ES-I3 (cell line): ENCODE measurements around the gene DUS4L.

Experiments used
- H3K36me3 ChIP-seq: 2 replicates; pipeline ENCODE4 v1.6.1; 2013; ENCODE audit warnings: mild to moderate bottlenecking, low read length, control low read depth, moderate library complexity; ENCODE audit not compliant: insufficient read depth
- H3K4me1 ChIP-seq: 2 replicates; pipeline ENCODE4 v1.6.1; 2013; ENCODE audit warnings: mild to moderate bottlenecking, control low read depth, low read length; ENCODE audit not compliant: insufficient read depth
- H3K9ac ChIP-seq: 2 replicates; pipeline ENCODE4 v1.6.1; 2013; ENCODE audit warnings: low read depth, mild to moderate bottlenecking, low read length, moderate library complexity
- H3K9me3 ChIP-seq: 2 replicates; pipeline ENCODE4 v1.6.1; 2013; ENCODE audit warnings: mild to moderate bottlenecking, low read length, moderate library complexity; ENCODE audit not compliant: control insufficient read depth, insufficient read depth

DUS4L gene

DNA sequence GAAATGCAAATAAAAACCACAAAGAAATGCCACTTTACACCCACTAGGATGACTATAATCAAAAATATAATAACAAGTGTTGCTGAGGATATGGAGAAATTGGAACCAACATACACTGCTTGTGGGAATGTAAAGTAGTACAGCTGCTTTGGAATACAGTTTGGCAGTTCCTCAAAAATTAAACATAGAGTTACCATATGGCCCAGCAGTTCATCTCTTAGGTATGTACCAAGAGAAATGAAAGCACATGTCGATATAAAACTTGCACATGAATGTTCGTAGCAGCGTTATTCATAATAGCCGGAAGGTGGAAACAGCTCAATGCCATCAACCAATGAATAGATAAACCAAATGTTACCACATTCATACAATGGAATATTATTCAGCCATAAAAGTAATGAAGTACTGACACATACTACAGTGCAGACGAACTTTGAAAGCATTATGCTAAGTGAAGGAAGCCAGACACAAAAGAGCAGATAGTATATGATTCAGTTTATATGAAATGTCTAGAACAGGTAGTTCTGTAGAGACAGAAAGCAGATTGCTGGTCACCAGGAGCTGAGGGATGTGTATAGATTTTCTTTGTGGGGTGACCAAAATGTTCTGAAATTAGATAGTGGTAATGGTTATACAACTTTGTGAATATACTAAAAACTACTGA lies 28.7 kb downstream of the DUS4L start:
- no peaks in the 10 kb centered on the region for H3K36me3 ChIP-seq

DNA sequence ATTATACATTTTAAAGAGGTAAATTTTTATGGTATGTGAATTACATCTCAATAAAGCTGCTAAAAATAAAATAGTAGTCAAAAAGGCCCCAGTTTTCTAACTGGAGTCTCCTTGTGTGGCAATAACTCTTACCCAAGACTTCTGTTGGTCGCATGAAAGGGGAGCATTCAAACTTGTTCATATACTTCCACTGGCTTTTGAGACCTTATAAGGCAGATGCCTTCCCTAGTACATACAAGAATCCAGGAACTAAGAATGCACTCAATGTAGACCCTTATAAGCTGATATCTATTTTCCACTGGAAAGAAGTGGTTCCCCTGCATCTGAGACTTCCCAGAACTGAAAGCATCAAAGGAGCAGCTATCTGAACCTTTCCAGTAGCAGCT lies 29.2 kb downstream of the DUS4L start:
- H3K36me3 ChIP-seq = no peaks in the 10 kb centered on the region
- H3K9ac ChIP-seq = no peak overlapping the region
- H3K4me1 ChIP-seq = no peaks in the 10 kb centered on the region
- no peaks in the 10 kb centered on the region for H3K9me3 ChIP-seq

More for the DNA sequence above, 28.7 kb downstream of the DUS4L start:
- no peaks in the 10 kb centered on the region for H3K4me1 ChIP-seq
- no peaks in the 10 kb centered on the region for H3K9me3 ChIP-seq
- no peak overlapping the region for H3K9ac ChIP-seq

DNA sequence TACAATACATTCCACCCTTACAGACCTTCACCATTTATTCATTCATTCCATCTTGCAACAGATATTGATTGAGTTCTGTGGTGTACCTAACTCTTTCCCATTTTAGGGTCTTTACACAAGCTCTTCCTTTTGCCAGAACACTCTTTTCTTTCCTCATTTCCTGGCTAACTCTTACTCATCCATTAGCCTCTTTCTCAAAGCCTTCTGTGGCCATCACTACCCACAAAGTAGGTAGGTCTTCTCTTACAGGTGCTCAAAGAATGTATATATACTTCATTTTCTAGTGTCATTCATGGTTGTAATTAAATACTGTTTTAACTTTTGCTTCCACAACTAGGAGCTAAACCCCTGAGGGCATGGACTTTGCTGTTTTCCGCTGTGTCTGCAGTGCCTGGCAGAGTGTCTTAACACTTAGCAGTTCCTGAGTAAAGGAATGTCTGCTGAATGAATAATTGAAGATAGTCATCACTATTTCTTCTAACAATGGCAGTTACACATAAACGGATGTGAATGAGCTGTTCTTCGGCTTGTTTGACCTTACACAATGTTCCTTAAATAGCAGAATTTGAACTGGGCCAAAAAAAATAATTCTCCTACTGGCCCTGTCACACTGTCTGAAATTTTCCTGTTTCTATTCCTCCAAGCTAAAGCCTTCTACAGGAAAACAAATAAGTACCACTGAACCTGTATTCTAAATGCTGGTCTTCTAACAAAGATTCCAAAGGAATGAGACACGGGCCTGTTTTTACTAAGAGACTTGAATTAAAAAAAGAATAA lies 31.4 kb downstream of the DUS4L start:
- H3K36me3 ChIP-seq = no peaks in the 10 kb centered on the region
- no peak overlapping the region for H3K9ac ChIP-seq

DNA sequence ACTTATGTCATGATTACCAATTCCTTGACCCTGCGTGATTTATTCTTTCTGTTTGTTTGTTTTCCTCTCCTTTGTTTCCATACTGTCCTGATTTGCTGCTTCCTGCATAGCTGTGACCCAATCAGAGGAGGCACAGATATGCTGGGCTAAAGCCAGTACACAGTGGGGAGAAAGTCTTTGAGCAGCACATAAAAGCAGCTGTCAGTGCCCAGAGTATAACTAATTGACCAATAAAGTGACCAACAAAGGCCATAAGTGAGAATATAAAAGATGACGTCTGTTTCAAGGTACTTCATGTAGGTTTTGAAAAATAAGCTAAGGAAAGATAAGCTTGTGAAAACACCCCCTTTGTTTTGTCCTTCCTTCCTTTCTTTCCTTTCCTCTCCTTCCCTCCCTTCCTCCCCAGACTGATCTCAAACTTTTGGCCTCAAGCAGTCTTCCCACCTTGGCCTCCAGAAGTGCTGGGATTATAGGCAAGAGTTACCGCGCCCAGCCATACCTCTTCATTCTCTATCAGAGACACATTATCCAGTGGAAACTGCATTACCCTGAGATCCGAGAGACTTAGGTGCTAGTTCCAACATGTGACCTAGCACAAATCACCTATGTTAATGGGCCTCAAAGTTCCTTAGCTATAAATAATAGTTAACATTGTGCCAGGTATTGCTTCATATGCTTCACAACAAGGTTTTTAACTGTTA lies 33.3 kb downstream of the DUS4L start:
- Histone ChIP-seq H3K36me3 (no peaks in the 10 kb centered on the region), H3K4me1 (no peaks in the 10 kb centered on the region), H3K9ac (no peak overlapping the region), H3K9me3 (no peaks in the 10 kb centered on the region)

More for the DNA sequence above, 31.4 kb downstream of the DUS4L start:
- Histone ChIP-seq H3K9me3 (no peaks in the 10 kb centered on the region), H3K4me1 (no peaks in the 10 kb centered on the region)

DNA sequence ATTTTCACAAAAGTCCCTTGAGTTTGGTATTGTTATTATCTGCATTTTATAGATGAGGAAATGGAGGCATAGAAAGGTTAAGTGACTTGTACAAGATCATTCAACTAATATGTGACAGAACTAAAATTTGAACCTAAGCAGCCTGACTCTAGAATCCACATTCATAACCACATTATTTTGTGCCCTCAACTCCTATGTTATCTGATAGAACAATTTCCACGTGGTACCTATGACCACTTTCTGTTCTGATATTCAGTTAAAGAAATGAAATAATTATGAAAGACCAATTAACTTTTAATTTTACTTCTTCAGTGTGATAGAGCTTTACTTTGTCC lies 33.8 kb downstream of the DUS4L start:
- H3K36me3 ChIP-seq = no peaks in the 10 kb centered on the region; the same call in 1 of the 2 replicates

DNA sequence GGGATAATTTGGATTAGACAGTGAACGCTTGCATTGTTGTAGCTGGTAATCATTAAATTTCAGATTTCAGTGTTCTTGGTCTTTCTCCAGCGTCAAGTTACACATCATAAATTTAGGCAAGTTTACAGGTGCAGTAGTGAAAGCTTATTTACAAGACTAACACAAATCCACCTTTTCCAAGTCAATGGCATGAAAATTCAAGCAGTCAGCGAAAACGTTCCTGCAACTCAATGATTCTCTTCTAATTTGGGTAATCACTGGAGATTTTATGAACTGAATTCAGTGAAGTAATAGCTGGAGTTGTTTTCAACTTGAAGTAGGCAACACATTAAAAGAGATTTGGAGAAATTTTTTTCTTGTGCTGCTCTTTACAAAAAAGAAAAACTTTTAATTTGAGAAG lies 34.2 kb downstream of the DUS4L start:
- Histone ChIP-seq H3K4me1 (no peaks in the 10 kb centered on the region), H3K9me3 (no peaks in the 10 kb centered on the region), H3K36me3 (no peaks in the 10 kb centered on the region; the same call in 1 of the 2 replicates), H3K9ac (no peak overlapping the region)

More for the DNA sequence above, 33.8 kb downstream of the DUS4L start:
- Histone ChIP-seq H3K4me1 (no peaks in the 10 kb centered on the region), H3K9me3 (no peaks in the 10 kb centered on the region), H3K9ac (no peak overlapping the region)

DNA sequence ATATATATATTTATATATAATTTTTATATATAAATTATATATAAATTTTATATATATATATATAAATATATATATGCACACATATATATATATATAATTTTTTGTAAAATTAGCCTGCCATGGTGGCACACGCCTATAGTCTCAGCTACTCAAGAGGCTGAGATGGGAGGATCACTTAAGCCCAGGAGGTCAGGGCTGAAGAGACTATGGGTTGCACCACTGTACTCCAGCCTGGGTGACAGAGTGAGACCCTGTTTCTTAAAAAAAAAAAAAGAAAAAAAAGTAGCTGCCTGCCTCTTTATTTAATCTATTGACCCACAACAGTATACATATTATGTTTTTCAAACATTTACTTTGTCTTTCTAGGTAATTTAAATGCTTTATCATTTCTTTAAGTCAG lies 35.5 kb downstream of the DUS4L start:
- Histone ChIP-seq H3K9me3 (no peaks in the 10 kb centered on the region), H3K9ac (no peak overlapping the region), H3K4me1 (no peaks in the 10 kb centered on the region), H3K36me3 (no peaks in the 10 kb centered on the region; the same call in 1 of the 2 replicates)

DNA sequence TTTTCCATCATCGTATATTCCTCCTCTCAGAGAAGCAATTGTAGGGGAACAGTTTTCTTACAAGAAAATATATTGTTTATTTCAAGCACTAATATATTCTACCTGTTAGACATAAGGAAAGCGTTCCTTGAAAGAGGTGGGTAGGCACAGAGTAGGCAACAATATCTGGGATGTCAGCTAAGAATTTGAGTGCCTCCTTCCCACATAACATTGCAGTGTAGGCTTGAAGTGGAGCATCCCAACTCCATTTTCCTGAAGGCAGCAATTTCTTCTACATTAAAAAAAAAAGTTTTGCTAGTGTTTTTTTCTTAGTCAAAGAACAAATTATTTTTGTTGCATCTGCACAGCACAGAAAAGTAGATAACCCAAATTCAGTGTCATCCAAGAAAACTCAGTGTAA lies 37.0 kb downstream of the DUS4L start:
- Histone ChIP-seq H3K9me3 (no peaks in the 10 kb centered on the region), H3K4me1 (no peaks in the 10 kb centered on the region), H3K36me3 (no peaks in the 10 kb centered on the region; the same call in 1 of the 2 replicates), H3K9ac (no peak overlapping the region)

DNA sequence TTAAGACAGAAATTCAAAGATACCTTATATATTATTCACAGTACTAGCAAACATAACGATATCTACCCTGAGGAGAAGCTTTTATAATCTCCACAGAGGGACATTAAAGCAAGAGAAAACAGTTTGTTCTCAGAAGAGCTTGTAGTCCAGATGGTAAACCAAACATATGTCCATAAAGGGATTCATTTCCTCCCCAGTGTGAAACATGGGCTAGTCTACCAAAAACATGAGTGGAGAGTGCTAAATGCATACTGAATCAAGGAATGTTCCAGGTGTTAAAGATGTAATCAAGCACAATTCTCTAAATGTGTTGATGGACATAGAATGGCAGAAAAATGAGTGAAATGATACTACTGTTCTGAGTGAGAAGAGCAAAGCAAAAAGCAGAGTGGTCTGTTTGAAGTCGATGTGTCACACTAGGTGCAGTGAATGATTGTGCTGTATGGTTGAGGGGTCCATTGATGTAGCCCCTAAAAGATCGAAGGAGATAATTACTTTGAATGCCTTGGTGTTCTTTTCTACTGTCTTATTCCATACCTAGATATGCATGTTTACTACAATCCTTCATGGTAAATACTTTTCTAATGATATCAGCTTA lies 41.5 kb downstream of the DUS4L start:
- H3K36me3 ChIP-seq = no peaks in the 10 kb centered on the region; the same call in 1 of the 2 replicates
- H3K9me3 ChIP-seq = no peaks in the 10 kb centered on the region
- no peak overlapping the region for H3K9ac ChIP-seq
- no peaks in the 10 kb centered on the region for H3K4me1 ChIP-seq

DNA sequence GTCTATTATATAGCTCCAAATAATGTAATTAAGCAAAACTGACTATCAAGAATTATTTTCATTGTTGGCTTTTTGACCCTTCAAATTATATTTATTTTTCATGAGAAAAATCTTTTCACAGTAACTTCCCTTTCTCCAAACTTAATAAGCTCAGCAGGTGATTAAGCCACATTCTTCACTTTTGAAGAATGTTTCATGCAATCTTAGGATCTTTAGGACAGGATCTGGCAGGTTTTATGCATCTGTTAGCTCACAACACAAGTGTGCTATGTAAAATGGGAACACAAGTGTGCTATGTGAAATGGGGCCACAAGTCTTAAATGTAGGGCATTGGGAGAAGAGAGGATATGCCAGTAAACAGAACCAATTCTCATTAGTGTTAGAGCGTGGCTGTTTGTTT lies 42.5 kb downstream of the DUS4L start:
- H3K9me3 ChIP-seq = no peaks in the 10 kb centered on the region
- no peak overlapping the region for H3K9ac ChIP-seq
- H3K36me3 ChIP-seq = no peaks in the 10 kb centered on the region; the same call in 1 of the 2 replicates
- H3K4me1 ChIP-seq = no peaks in the 10 kb centered on the region

DNA sequence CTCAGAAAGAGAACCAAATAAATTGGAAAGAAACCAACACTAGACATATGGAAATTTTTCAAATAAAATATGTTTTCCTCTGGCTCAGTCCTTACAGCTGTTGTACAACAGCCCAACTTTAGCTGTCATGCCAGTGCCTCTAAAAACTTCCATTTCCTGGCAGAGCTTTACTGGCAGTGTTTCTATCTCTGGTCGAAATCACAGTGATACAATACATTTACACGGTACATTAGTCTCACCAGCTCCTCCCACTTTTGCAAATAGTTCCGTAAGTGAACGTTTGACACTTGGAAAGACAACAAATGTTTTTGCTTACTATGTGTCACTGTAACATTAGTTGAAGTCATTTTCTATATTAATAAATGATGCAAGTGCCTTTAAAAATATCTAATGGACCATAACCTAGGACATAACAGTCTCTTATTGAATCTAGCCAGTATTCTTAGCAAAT lies 46.1 kb downstream of the DUS4L start:
- Histone ChIP-seq H3K4me1 (no peaks in the 10 kb centered on the region), H3K36me3 (no peaks in the 10 kb centered on the region), H3K9me3 (no peaks in the 10 kb centered on the region), H3K9ac (no peak overlapping the region)

DNA sequence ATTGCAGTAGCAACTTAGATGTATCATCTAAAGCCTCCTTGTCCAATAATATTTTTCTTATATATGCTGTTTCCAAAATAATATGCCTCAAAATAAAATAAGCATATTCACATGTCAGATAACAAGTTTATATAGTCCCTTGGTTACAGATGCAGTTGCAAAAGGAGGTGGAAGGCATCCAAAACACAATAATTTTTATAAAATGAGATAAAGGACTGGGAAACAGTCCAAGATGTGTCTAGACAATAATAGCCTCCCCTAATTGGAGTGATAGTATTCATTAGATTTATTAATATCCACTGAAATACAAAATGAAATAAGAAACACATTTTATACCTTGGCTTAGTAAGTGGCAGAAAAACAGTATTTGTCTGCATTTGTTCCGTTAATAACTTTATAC lies 46.6 kb downstream of the DUS4L start:
- H3K36me3 ChIP-seq = no peaks in the 10 kb centered on the region
- H3K9me3 ChIP-seq = no peaks in the 10 kb centered on the region
- H3K4me1 ChIP-seq = no peaks in the 10 kb centered on the region
- no peak overlapping the region for H3K9ac ChIP-seq

DNA sequence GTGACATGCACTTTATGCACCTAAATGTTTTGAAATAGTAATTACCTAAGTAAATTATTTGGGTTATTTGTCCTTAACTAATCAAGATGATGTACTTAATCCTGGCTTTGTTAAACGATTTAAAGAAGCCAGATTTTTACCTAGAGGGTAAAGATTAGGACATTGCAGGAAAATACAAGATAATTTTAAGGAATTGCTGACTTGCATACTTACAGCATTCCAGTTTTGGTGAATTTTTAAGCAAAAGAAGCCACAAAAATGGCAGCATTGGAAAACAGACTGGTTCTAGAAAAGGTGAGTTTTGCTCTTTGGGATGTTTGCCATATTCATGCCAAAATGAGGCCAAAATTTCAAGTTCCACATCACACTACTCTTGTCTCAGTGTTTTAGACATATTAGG lies 49.7 kb downstream of the DUS4L start:
- Histone ChIP-seq H3K4me1 (no peaks in the 10 kb centered on the region), H3K9me3 (no peaks in the 10 kb centered on the region), H3K9ac (no peak overlapping the region), H3K36me3 (no peaks in the 10 kb centered on the region)

DNA sequence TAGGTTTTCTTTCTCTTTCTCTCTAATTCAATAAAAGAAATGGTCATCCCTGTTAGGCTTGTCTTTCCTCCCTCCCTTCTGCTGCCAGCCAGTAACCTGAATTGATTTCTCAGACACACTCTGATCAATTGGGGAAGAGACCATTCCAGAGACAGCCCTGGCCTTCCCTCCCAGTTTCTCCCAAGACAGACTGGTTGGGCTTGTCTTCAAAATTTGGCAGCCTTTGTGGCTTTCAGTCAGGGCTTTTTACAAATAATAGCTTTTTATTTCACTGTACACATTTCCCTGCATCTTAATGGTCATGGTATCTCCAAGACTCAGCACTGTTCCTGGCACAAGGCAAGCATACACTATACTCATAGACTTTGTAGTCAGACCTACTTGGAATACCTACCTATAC lies 50.2 kb downstream of the DUS4L start:
- H3K4me1 ChIP-seq = no peaks in the 10 kb centered on the region
- H3K36me3 ChIP-seq = no peaks in the 10 kb centered on the region
- H3K9me3 ChIP-seq = no peaks in the 10 kb centered on the region
- no peak overlapping the region for H3K9ac ChIP-seq
